Smooth muscle cell of the brain vasculature (primary cell): ENCODE measurements around the gene DTNA.

Experiments
- DNase-seq: peaks from one replicate; pipeline ENCODE4 v3.0.0-alpha.2; 2012; ENCODE audit warnings: low read depth, low spot score

Gene DTNA

GRCh38 chr18:34932792-34933466 lies 222.8 kb downstream of the DTNA start:
- no peak for DNase-seq

- DNase-seq = no peak
Measured at GRCh38 chr18:34933909-34934661, 224.0 kb downstream of the DTNA start.

DNA sequence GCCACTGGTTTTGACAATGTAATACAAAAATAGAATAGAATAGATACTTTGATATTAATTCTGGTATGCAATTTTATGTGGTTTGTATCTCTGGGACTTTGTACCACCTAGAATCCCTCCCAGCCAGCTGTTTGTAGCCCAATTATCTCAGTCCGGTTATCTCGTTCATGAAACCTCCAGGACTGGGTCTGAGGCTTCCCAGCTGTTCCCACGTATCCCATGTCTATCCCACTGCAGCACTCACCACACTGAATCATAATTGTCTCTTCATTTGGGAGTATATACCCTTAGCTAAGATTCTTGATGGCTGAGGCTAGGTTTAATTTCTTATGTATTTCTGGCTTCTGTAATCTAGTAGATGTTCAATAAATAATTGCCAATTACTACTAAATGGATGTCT lies 226.7 kb downstream of the DTNA start:
- no peak for DNase-seq

GRCh38 chr18:34938090-34938489 lies 228.0 kb downstream of the DTNA start:
- DNase-seq = no peak
